Endothelial cell (in vitro differentiated cells): Measurements from ENCODE around the gene AGBL1. TPM values are rescaled to one million over a fixed set of nuclear protein-coding genes. Genes with fewer than 3 reads are reported as not detected.

Experiments used
- DNase-seq: peaks from one replicate; pipeline ENCODE4 v3.0.0; 2021; ENCODE audit warnings: low spot score
- H3K27ac Mint-ChIP-seq: one replicate; pipeline ENCODE4 v1.8.0; 2021; ENCODE audit warnings: mixed read lengths, inconsistent platforms; ENCODE audit not compliant: unreplicated experiment
- H3K27me3 Mint-ChIP-seq: one replicate; pipeline ENCODE4 v1.8.0; 2021; ENCODE audit warnings: mild to moderate bottlenecking, moderate library complexity, mixed read lengths, inconsistent platforms; ENCODE audit not compliant: unreplicated experiment
- H3K36me3 Mint-ChIP-seq: one replicate; pipeline ENCODE4 v1.8.0; 2021; ENCODE audit warnings: mild to moderate bottlenecking, low read depth, mixed read lengths, inconsistent platforms; ENCODE audit not compliant: unreplicated experiment
- H3K4me1 Mint-ChIP-seq: one replicate; pipeline ENCODE4 v1.8.0; 2021; ENCODE audit warnings: mild to moderate bottlenecking, mixed read lengths, inconsistent platforms; ENCODE audit not compliant: unreplicated experiment
- H3K4me3 Mint-ChIP-seq: one replicate; pipeline ENCODE4 v1.8.0; 2021; ENCODE audit warnings: mild to moderate bottlenecking, mixed read lengths, inconsistent platforms; ENCODE audit not compliant: unreplicated experiment
- H3K9me3 Mint-ChIP-seq: one replicate; pipeline ENCODE4 v1.8.0; 2021; ENCODE audit warnings: mixed read lengths, inconsistent platforms; ENCODE audit not compliant: unreplicated experiment
- CTCF ChIP-seq: fragments of 200-600 bp; sonication (generic); IDR thresholded peaks from one replicate; pipeline ENCODE4 v1.5.0; 2021; ENCODE audit warnings: antibody characterized with exemption; ENCODE audit not compliant: unreplicated experiment
- total RNA-seq: library from RNA; stranded (reverse); fragmentation: NEBNext Ultra II Directional; extraction: Animal tissue kit (Norgen Biotek cat#: 25700); gene quantifications from one replicate; pipeline ENCODE4 v1.2.1, GENCODE V29; 2021; ENCODE audit not compliant: unreplicated experiment

The AGBL1 gene
- total RNA-seq, 1 donor from 2014 or later = 0.03 TPM

DNA sequence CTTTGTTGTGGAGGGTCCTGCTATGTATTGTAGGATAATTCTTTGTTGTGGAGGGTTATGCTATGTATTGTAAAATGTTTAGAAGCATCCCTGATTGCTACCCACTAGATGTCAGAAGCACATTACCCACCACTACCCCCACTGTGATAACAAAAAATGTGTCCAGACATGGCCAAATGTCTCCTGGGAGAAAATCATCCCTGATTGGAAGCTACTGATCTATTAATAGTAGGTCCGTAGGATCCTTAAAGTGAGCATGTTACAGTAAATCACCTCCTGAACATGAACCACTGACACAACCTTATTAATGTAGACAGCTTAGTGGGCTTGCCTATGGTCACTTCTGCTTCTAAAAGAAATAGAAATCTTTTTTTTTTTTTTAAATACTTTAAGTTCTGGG is 884.6 kb downstream of the AGBL1 start:
- no peak overlapping the region for H3K27ac Mint-ChIP-seq
- no peaks in the 10 kb centered on the region for H3K27me3 Mint-ChIP-seq
- H3K9me3 Mint-ChIP-seq = no peaks in the 10 kb centered on the region
- H3K4me3 Mint-ChIP-seq = no peak overlapping the region
- TF ChIP-seq CTCF = no peak
- no peaks in the 10 kb centered on the region for H3K36me3 Mint-ChIP-seq
- H3K4me1 Mint-ChIP-seq = no peaks in the 10 kb centered on the region
- no peak for DNase-seq

GRCh38 chr15:86968244-86968643 is 888.6 kb downstream of the AGBL1 start:
- H3K36me3 Mint-ChIP-seq = no peaks in the 10 kb centered on the region
- no peak overlapping the region for H3K4me3 Mint-ChIP-seq
- H3K27me3 Mint-ChIP-seq = no peaks in the 10 kb centered on the region
- H3K4me1 Mint-ChIP-seq = no peaks in the 10 kb centered on the region
- H3K27ac Mint-ChIP-seq = no peak overlapping the region
- TF ChIP-seq CTCF = no peak
- no peak for DNase-seq
- no peaks in the 10 kb centered on the region for H3K9me3 Mint-ChIP-seq

- Mint-ChIP-seq H3K36me3 (no peaks in the 10 kb centered on the region), H3K9me3 (no peaks in the 10 kb centered on the region), H3K27ac (no peak overlapping the region)
These were observed 889.7 kb downstream of the AGBL1 start for GRCh38 chr15:86969364-86969763.

GRCh38 chr15:86973284-86973844 is 893.7 kb downstream of the AGBL1 start:
- Mint-ChIP-seq H3K4me3 (no peak overlapping the region), H3K9me3 (no peaks in the 10 kb centered on the region), H3K27me3 (no peaks in the 10 kb centered on the region), H3K4me1 (no peaks in the 10 kb centered on the region), H3K36me3 (no peaks in the 10 kb centered on the region), H3K27ac (no peak overlapping the region)
- no peak for DNase-seq
- TF ChIP-seq CTCF = no peak

More at GRCh38 chr15:86969364-86969763, 889.7 kb downstream of the AGBL1 start:
- no peak for TF ChIP-seq CTCF
- DNase-seq = no peak
- H3K4me3 Mint-ChIP-seq = no peak overlapping the region
- H3K27me3 Mint-ChIP-seq = no peaks in the 10 kb centered on the region
- no peaks in the 10 kb centered on the region for H3K4me1 Mint-ChIP-seq

GRCh38 chr15:86988033-86988432 is 908.4 kb downstream of the AGBL1 start:
- no peaks in the 10 kb centered on the region for H3K4me1 Mint-ChIP-seq
- TF ChIP-seq CTCF = no peak
- no peaks in the 10 kb centered on the region for H3K9me3 Mint-ChIP-seq
- no peaks in the 10 kb centered on the region for H3K36me3 Mint-ChIP-seq
- no peak overlapping the region for H3K27ac Mint-ChIP-seq
- H3K4me3 Mint-ChIP-seq = no peak overlapping the region
- H3K27me3 Mint-ChIP-seq = peaks cover 1% of the 10 kb centered on the region
- no peak for DNase-seq
